Spleen (tissue), 7 donors: ENCODE data around the gene CLEC3B.

Experiments used
- CTCF ChIP-seq, 11 experiments: fragments of 200-600 bp in 7 of 11; fragments of 450-650 bp in 4 of 11; sonication (generic) in 4 of 11; IDR thresholded peaks in 8 of 11; conservative IDR thresholded peaks in 3 of 11; 1 replicate in 7 of 11; 2 replicates in 4 of 11; pipeline versions ENCODE4 v1.4.0 to v1.8.0; 2016 to 2021; ENCODE audit warnings: antibody characterized with exemption in 11 of 11, inconsistent platforms in 4 of 11, mild to moderate bottlenecking in 1 of 11
- POLR2A ChIP-seq, 3 donors: fragments of 450-650 bp; IDR thresholded peaks; one replicate each; pipeline ENCODE4 v1.5.1; 2017; ENCODE audit warnings: antibody characterized with exemption in 3 of 3, mild to moderate bottlenecking in 1 of 3
- donor health status: DM: no; HTN: no; CAD: no; lungs with moderate emphysema.
- donor health status: DM: no; HTN: no; CAD: no.
- donor health status: DM: no; HTN: no; CAD: no.

- TF ChIP-seq POLR2A (IDR thresholded peaks at IDR 0.05) = no peak
- TF ChIP-seq CTCF (IDR thresholded peaks at IDR 0.05 in 8 of 11, conservative IDR thresholded peaks at IDR 0.05 in 3 of 11) = no peak
Measured at GRCh38 chr3:45078910-45079522, 52.9 kb downstream of the CLEC3B start.
